Thymus (tissue), 11 donors: ENCODE data around the gene MUC5B. TPM values are rescaled to one million over a fixed set of nuclear protein-coding genes. Genes with fewer than 3 reads are reported as not detected.

Experiments used
- DNase-seq, 9 donors: peaks; one replicate each; pipeline ENCODE4 v3.0.0-alpha.2; 2013; ENCODE audit warnings: low spot score in 9 of 9, low read depth in 6 of 9, missing footprints in 1 of 9
- H3K27ac ChIP-seq, 2 donors: one replicate each; pipeline ENCODE4 v1.5.1; 2013; ENCODE audit warnings: control low read depth in 1 of 2, low read depth in 1 of 2, low read length in 1 of 2, mild to moderate bottlenecking in 1 of 2, moderate library complexity in 1 of 2
- H3K27me3 ChIP-seq, 2 donors: one replicate each; pipeline ENCODE4 v1.5.1; 2013; ENCODE audit warnings: low read length in 1 of 2; ENCODE audit not compliant: control insufficient read depth in 2 of 2, insufficient read depth in 1 of 2
- H3K36me3 ChIP-seq, 2 donors: one replicate each; pipeline ENCODE4 v1.5.1; 2013; ENCODE audit warnings: low read length in 1 of 2, mild to moderate bottlenecking in 1 of 2, moderate library complexity in 1 of 2; ENCODE audit not compliant: control insufficient read depth in 2 of 2, insufficient read depth in 2 of 2
- H3K4me1 ChIP-seq, 2 donors: one replicate each; pipeline ENCODE4 v1.5.1; 2013; ENCODE audit warnings: low read length in 2 of 2; ENCODE audit not compliant: control insufficient read depth in 2 of 2, insufficient read depth in 2 of 2
- H3K4me3 ChIP-seq, 2 donors: one replicate each; pipeline ENCODE4 v1.5.1; 2013; ENCODE audit warnings: low read length in 2 of 2, control low read depth in 1 of 2, mild to moderate bottlenecking in 1 of 2
- H3K9me3 ChIP-seq, 2 donors: one replicate each; pipeline ENCODE4 v1.5.1; 2013; ENCODE audit warnings: low read length in 1 of 2, mild to moderate bottlenecking in 1 of 2; ENCODE audit not compliant: control insufficient read depth in 2 of 2, insufficient read depth in 1 of 2
- WGBS: extraction: QIAGEN DNeasy Blood & Tissue Kit; methylation state at CpG from one replicate; pipeline ENCODE4 v1.1.7; 2013; 5-methylcytosine and 5-hydroxymethylcytosine counted together
- polyA plus RNA-seq: library from polyadenylated mRNA; stranded (reverse); fragments of 200-250 nt; gene quantifications from one replicate; pipeline ENCODE4 v1.2.3, GENCODE V29; 2013
- total RNA-seq: library from RNA; stranded (reverse); fragments of 120-200 nt; gene quantifications from one replicate; pipeline ENCODE4 v1.2.4, GENCODE V29; 2013
- donor health status: healthy.

The MUC5B gene
- total and polyA plus RNA-seq, 2 donors = under 0.01 to 0.02 TPM

DNA sequence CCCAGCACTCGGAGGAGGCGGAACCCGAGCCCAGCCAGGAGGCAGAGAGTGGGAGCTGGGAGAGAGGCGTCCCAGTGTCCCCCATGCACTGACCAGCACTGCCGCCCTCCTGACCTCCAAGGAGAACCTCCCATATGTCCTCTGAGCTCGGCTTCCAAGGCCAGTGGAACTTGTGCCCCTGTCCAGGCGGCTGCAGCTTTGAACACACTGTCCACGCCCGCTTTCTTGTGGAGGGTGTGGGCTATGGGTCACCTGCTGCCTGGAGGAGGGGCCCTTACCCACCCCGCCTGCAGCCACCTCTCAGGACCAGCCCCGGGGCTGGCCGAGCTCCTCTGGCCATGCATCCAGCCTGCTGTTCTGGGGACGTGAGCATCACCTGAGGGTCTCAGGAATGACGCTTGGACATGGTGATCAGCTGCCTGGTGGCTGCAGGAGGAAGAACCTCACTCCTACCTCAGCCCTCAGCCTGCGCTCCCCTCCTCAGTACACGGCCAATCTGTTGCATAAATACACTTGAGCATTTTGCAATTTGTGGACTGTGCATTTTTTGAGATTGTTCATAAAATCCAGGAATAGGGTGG lies 22.2 kb upstream of the MUC5B start:
- 80% methylated on average over 16 of the region's 16 CpGs for WGBS

DNA sequence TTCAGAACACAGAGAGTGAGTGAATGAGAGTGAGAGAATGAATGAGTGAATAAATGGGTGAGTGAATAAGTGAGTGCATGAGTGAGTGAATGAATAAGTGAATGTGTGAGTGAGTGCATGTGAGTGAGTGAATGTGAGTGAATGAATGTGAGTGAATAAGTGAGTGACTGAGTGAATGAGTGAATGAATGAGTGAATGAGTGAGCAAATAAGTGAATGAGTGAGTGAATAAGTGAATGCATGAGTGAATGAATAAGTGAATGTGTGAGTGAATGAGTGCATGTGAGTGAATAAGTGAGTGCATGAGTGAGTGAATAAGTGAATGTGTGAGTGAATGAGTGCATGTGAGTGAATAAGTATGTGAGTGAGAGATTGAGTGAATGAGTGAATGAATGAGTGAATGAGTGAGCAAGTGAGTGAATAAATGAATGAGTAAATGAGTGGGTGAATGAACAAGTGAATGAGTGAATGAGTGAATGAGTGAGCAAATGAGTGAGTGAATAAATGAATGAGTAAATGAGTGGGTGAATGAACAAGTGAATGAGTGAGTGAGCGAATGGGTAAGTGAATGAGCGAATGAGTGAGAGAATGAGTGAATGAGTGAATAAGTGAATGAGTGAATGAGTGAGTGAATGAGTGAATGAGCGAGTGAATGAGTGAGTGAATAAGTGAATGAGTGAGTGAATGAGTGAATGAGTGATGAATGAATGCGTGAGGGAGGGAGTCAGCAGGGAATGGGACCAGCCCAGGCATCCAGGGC lies 21.3 kb upstream of the MUC5B start:
- no peak overlapping the region for H3K27ac ChIP-seq
- no peaks in the 10 kb centered on the region for H3K4me1 ChIP-seq
- peaks cover 0 to 12% of the 10 kb centered on the region in 2 donors for H3K27me3 ChIP-seq
- H3K4me3 ChIP-seq = no peak overlapping the region
- WGBS = 96% methylated on average over 4 of the region's 4 CpGs
- no peaks in the 10 kb centered on the region for H3K36me3 ChIP-seq
- no peaks in the 10 kb centered on the region for H3K9me3 ChIP-seq
- no peak for DNase-seq

More for the DNA sequence above, 22.2 kb upstream of the MUC5B start:
- Histone ChIP-seq H3K27ac (no peak overlapping the region), H3K4me3 (no peak overlapping the region), H3K4me1 (no peaks in the 10 kb centered on the region), H3K27me3 (peaks cover 0 to 12% of the 10 kb centered on the region in 2 donors), H3K9me3 (no peaks in the 10 kb centered on the region), H3K36me3 (no peaks in the 10 kb centered on the region)
- DNase-seq = no peak

DNA sequence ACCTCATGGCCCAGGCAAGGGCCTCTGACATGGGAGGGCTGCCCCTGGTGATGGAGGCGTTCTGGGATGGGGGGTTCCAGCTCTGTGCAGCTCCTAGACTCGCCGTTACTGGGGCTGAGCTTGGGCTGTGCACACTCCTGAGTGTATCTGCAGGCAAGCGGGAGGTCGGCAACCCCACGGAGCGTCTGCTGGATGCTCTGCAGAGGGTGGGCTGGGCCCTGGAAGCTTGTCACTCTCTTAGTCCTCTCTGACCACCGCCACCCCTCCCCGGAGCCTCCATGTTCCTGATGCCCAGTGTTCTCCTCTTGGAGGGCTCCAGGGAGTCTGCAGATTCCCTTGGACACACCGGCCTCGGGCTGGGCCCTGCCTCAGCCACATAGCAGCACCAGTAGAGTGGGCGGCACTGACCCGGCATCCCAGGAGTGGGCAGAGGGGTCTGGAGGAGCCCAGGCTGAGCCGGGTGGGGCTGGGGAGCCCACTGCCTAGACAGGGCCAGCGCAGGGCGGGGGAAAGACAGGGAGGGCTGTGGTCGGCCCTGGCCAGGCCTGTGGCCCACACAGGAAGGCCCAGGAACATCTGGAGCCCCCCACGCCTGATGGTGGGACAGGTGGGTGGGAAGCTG lies 20.6 kb upstream of the MUC5B start:
- Histone ChIP-seq H3K27ac (no peak overlapping the region), H3K36me3 (no peaks in the 10 kb centered on the region), H3K9me3 (no peaks in the 10 kb centered on the region), H3K4me3 (no peak overlapping the region), H3K4me1 (no peaks in the 10 kb centered on the region), H3K27me3 (peaks cover 0 to 12% of the 10 kb centered on the region in 2 donors)
- no peak for DNase-seq
- WGBS = 58% methylated on average over 18 of the region's 18 CpGs

DNA sequence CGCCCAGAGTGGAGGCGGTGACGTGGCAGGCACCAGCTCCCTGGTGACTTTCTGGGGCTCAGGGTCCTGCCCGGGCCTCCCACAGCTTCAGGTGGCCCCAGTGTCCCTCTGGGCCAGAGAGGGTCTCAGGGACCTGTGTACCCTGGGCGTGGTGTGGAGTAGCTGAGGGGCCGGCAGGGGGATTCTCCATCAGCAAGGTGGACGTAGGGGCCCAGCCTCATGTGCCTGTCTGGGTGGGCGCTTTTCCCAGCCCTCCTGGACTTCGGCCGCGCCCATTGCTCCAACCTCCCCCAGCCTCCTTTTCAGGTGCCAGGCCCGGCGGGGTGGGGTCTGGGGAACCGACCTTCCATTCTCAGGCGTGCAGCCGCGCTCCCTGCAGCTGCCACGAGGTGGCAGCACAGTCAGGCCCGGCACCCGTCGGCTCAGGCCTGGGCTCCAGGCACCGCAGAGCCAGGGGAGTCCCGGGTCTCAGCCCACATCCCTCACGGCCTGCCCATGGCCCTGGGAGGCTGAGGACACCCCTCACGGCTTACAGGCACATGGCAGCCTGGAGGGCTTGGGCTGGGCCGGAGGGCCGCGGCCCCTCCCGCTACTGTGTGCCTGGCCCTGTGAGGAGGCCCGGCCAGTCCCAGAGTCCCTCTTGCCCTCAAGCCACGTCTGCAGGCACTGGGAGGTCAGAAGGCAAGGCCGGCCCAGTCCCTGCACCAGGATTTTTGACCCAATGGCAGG lies 19.9 kb upstream of the MUC5B start:
- no peaks in the 10 kb centered on the region for H3K36me3 ChIP-seq
- WGBS = 30% methylated on average over 32 of the region's 32 CpGs
- peaks cover 0 to 12% of the 10 kb centered on the region in 2 donors for H3K27me3 ChIP-seq
- no peak overlapping the region for H3K27ac ChIP-seq
- peak in 6 of 9 donors; percentile 9 to 61 (median 40) for DNase-seq
- H3K4me3 ChIP-seq = no peak overlapping the region
- H3K9me3 ChIP-seq = no peaks in the 10 kb centered on the region
- H3K4me1 ChIP-seq = no peaks in the 10 kb centered on the region

DNA sequence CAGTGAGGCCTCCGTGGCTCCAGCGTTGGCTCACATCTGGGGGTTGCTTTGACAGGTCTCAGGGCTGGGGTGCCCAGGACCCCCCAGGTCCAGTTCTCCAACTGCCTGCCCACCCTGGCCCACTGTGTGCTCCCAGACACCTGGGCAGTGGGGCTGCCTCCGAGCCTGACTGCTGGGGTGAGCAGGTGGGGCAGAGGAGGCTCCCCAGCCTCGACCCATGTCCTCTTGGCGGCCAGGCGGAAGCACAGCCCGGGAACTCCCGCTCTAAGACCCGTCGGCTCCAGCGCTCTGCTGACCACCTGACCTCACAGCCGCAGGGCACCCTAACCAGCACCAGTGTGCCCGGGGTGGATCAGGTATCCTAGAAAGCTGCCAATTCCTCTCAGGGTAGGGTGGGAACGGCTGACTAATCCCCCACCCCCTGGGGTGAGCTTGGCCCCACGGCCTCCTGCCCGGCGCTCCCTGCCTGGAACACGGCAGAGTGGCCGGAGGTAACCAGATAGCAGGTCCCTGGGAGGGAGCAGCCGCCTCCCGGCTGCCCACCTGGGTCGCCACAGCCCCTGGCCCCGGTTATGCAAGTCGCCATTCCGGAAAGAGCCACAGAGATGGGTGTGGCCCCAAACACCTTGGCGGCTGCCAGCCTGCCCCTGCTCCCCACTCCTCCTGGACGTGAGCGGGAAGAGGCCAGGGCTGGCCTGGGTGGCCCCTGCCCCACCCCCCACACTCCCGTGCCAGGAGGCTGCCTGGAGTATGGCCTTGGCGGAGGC lies 19.2 kb upstream of the MUC5B start:
- Histone ChIP-seq H3K4me1 (no peaks in the 10 kb centered on the region), H3K4me3 (no peak overlapping the region), H3K27ac (no peak overlapping the region), H3K27me3 (peaks cover 0 to 12% of the 10 kb centered on the region in 2 donors), H3K9me3 (peaks cover 0 to 6% of the 10 kb centered on the region in 2 donors), H3K36me3 (no peaks in the 10 kb centered on the region)
- 86% methylated on average over 30 of the region's 30 CpGs for WGBS
- DNase-seq = no peak

DNA sequence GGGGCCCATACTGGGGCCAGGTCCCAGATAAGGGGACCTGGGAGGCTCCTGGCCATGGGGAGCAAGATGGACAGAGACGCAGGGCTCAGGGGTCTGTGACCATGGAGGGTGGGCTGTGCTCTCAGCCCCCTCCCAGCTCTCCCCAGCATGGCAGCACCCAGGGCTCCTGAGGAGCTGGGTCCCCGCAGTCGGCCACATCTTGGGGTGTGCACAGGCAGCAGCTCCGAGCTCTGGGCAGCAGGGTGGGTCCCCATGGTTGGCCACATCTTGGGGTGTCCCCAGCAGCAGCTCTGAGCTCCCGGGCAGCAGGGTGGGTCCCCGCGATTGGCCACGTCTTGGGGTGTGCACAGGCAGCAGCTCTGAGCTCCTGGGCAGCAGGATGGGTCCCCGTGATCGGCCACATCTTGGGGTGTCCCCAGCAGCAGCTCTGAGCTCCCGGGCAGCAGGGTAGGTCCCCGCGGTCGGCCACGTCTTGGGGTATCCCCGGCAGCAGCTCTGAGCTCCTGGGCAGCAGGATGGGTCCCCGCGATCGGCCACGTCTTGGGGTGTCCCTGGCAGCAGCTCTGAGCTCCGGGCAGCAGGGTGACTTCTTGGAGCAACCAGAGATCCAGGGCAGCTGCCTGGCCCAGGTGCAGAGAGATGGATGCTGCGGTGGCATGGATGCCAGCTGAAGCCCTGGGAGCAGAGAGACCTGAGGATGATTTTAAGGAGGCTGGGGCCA lies 18.3 kb upstream of the MUC5B start:
- peaks cover 0 to 11% of the 10 kb centered on the region in 2 donors for H3K9me3 ChIP-seq
- WGBS = 90% methylated on average over 22 of the region's 22 CpGs
- H3K4me1 ChIP-seq = no peaks in the 10 kb centered on the region
- H3K27ac ChIP-seq = no peak overlapping the region
- H3K36me3 ChIP-seq = no peaks in the 10 kb centered on the region
- H3K27me3 ChIP-seq = peaks cover 0 to 12% of the 10 kb centered on the region in 2 donors
- no peak for DNase-seq
- H3K4me3 ChIP-seq = no peak overlapping the region

DNA sequence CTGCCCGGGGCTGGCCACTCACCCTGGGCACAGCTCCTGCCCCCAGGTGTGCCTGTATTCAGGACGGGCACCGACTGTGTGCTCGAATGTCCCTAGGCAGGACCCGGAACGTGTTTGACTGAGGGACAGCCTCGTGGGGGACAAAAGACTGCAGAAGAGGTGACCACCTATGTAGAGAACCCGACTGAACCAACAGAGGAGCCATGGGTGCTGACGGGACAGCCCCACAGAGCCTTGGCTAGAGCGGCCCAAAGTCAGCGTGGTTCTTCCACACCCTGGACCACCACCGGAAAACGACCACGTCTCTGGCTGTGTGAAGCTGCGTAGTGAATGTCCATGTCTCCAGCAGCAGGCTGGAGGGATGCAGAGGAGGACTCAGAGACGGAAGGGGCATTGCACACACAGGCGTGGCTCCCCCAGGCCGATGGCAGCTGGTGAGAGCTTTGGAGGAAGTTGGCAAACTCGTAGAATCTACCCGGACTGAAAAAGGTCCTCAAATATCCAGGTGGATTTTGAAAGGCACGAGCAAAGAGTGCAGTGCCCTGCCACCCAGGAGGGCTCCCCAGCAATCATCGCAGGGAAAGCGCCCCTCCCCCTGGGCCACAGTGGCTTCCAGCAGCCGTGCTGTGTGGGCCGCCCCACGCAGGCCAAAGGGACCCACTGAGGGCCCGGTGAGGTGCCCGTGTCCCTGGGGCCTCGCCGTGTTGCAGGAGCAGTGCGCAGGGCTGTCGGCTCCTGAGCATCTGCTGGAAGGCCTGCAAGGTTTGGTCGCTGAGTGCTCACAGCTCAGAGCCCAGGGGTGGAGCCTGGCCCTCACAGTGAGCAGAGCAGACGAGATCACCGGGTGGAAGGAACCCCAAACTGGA lies 17.5 kb upstream of the MUC5B start:
- Histone ChIP-seq H3K4me1 (no peaks in the 10 kb centered on the region), H3K9me3 (peaks cover 0 to 15% of the 10 kb centered on the region in 2 donors), H3K36me3 (no peaks in the 10 kb centered on the region), H3K4me3 (no peak overlapping the region), H3K27ac (no peak overlapping the region), H3K27me3 (peaks cover 0 to 7% of the 10 kb centered on the region in 2 donors)
- 81% methylated on average over 35 of the region's 35 CpGs for WGBS
- DNase-seq = no peak
